GM06990 (cell line): ENCODE measurements around the gene MATN3.

Source experiments
- DNase-seq: peaks from one replicate; pipeline ENCODE4 v3.0.0-alpha.2; 2011; ENCODE audit not compliant: insufficient read length; ENCODE audit errors: extremely low read depth
- H3K27me3 ChIP-seq: replicated peaks from 2 replicates; pipeline ENCODE4 v1.6.0; 2011; ENCODE audit warnings: low read length; ENCODE audit not compliant: control insufficient read depth, insufficient read depth
- H3K36me3 ChIP-seq: 2 replicates; pipeline ENCODE4 v1.5.1; 2011; ENCODE audit warnings: low read length; ENCODE audit not compliant: control insufficient read depth, insufficient read depth
- H3K4me3 ChIP-seq: replicated peaks from 2 replicates; pipeline ENCODE4 v1.5.1; 2011; ENCODE audit warnings: low read depth, mild to moderate bottlenecking, control low read depth, low read length
- CTCF ChIP-seq: IDR thresholded peaks from 2 replicates; pipeline ENCODE4 v1.5.1; 2011; ENCODE audit warnings: low read length, control low read depth, mild to moderate bottlenecking, inconsistent platforms; ENCODE audit not compliant: insufficient read depth, poor library complexity, severe bottlenecking

Gene MATN3

GRCh38 chr2:20044778-20045177 is 32.3 kb upstream of the MATN3 start:
- TF ChIP-seq CTCF, result no peak
- no peak for DNase-seq
- Histone ChIP-seq H3K36me3 (peaks cover 3% of the 10 kb centered on the region), H3K4me3 (no peak overlapping the region), H3K27me3 (no peaks in the 10 kb centered on the region)

GRCh38 chr2:20042531-20042930 is 30.1 kb upstream of the MATN3 start:
- TF ChIP-seq CTCF, result no peak
- Histone ChIP-seq H3K27me3 (no peaks in the 10 kb centered on the region), H3K4me3 (no peak overlapping the region), H3K36me3 (peaks cover 6% of the 10 kb centered on the region)
- no peak for DNase-seq

GRCh38 chr2:20040489-20041172 is 28.2 kb upstream of the MATN3 start:
- H3K4me3 ChIP-seq, result no peak overlapping the region
- H3K27me3 ChIP-seq, result no peaks in the 10 kb centered on the region
- H3K36me3 ChIP-seq, result peaks cover 8% of the 10 kb centered on the region
- no peak for TF ChIP-seq CTCF
- no peak for DNase-seq

GRCh38 chr2:20037660-20038059 is 25.2 kb upstream of the MATN3 start:
- no peak for DNase-seq
- no peak overlapping the region for H3K4me3 ChIP-seq
- peaks cover 16% of the 10 kb centered on the region for H3K36me3 ChIP-seq
- TF ChIP-seq CTCF, result no peak
- no peaks in the 10 kb centered on the region for H3K27me3 ChIP-seq

- DNase-seq, result no peak
- H3K4me3 ChIP-seq, result no peak overlapping the region
- no peaks in the 10 kb centered on the region for H3K27me3 ChIP-seq
- peaks cover 16% of the 10 kb centered on the region for H3K36me3 ChIP-seq
- no peak for TF ChIP-seq CTCF
Measured at GRCh38 chr2:20035955-20036666, 23.6 kb upstream of the MATN3 start.

GRCh38 chr2:20034821-20035220 is 22.4 kb upstream of the MATN3 start:
- Histone ChIP-seq H3K4me3 (no peak overlapping the region), H3K27me3 (no peaks in the 10 kb centered on the region), H3K36me3 (peaks cover 15% of the 10 kb centered on the region)
- no peak for TF ChIP-seq CTCF
- no peak for DNase-seq
